Measurements from ENCODE around the gene CFD. TPM values are rescaled to one million over a fixed set of nuclear protein-coding genes. Genes with fewer than 3 reads are reported as not detected.
"Not testable (repeated sequence)": the region's sequence is repeated elsewhere in the genome, so short reads cannot be mapped to it uniquely, and the experiment has no call there.

CFD gene
- total RNA-seq, 4 donors from 2014 or later: 52.2 to 883 (median 129) TPM

DNA sequence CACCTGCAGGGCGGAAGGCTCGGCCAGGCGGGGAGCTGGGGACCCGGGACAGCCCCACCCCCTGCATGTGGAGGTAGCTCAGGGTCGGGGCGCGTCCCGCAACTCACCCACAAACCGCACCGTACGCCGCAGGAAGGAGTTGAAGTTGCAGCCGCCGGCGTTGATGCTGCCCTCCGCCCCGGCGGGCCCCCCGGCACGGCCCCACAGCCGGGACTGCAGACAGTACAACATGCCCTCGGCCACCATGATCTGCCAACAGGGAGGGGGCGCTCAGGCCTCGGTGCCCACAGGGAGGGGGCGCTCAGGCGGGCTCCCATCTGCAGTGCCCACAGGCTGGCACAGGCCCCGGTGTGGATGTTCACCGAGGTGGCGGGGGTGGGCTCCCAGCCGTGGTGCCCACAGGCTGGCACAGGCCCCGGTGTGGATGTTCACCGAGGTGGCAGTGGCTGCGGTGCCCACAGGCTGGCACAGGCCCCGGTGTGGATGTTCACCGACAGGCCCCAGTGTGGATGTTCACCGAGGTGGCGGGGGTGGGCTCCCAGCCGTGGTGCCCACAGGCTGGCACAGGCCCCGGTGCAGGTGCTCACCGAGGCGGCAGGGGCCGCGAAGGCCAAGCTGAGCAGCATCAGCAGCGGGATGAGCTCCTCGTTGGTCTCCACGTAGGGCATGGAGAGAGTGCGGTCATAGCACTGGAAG, 44.2 kb upstream of the CFD start:
- no peaks in the 10 kb centered on the region for H3K27me3 ChIP-seq
- no peak overlapping the region for H3K4me3 ChIP-seq
- H3K27ac ChIP-seq: no peak overlapping the region
- intact Hi-C loops (cut with DNase I): no loop called here
- DNase-seq: no peak
- TF ChIP-seq CTCF (IDR thresholded peaks at IDR 0.05) (no peak), POLR2A (IDR thresholded peaks at IDR 0.05) (no peak)
- H3K9me3 ChIP-seq: no peaks in the 10 kb centered on the region
- no peaks in the 10 kb centered on the region for H3K4me1 ChIP-seq
- WGBS, 2 donors: 86% methylated on average over 21 of the region's 47 CpGs; no CpG with 5 or more reads in 1 of the 2 donors
- peaks cover 10 to 38% (median 21%) of the 10 kb centered on the region in 3 donors for H3K36me3 ChIP-seq

DNA sequence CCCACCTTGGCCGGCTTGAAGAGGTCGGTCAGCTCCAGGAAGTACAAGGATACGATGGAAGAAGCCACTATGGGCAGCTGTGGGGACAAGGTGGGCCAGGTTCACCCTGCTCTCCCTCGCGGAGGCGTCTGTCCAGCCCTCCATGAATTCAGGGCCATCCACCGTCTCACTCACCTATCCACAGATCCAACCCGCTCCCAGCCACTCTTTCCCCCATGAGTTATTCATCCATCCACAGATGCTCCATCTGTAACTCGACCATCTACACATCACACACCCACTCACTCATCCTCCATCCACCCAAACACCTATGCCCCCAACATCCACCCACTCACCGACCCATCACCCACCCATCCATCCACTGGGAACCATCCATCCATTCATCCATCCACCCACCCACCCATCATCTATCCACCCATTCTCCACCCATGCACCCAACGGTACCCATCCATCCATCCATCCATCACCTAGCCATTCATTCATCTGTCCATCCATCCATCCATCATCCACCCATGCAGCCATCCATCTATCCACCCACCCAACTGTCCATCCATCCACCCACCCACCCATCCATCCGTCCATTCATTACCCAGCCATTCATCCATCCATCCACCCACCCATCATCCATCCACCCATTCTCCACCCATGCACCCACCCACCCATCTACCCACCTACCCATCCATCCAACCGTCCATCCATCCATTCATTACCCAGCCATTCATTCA, 43.5 kb upstream of the CFD start:
- H3K4me3 ChIP-seq: no peak overlapping the region
- no peak for DNase-seq
- H3K9me3 ChIP-seq: no peaks in the 10 kb centered on the region
- WGBS, 2 donors: 92 to 96% methylated on average over 11 to 12 of the region's 13 CpGs
- no peaks in the 10 kb centered on the region for H3K4me1 ChIP-seq
- H3K36me3 ChIP-seq: peaks cover 4 to 31% (median 14%) of the 10 kb centered on the region in 3 donors
- H3K27me3 ChIP-seq: peaks cover 0 to 3% (median 0%) of the 10 kb centered on the region in 4 donors
- intact Hi-C loops (cut with DNase I): no loop called here
- H3K27ac ChIP-seq: no peak overlapping the region
- TF ChIP-seq CTCF (IDR thresholded peaks at IDR 0.05) (no peak), POLR2A (IDR thresholded peaks at IDR 0.05) (no peak)

- Histone ChIP-seq H3K27ac (no peak overlapping the region), H3K27me3 (peaks cover 0 to 9% (median 2%) of the 10 kb centered on the region in 4 donors), H3K9me3 (no peaks in the 10 kb centered on the region), H3K36me3 (peaks cover 0 to 26% (median 8%) of the 10 kb centered on the region in 3 donors), H3K4me1 (peaks cover 0 to 4% (median 3%) of the 10 kb centered on the region in 3 donors), H3K4me3 (no peak overlapping the region)
- no peak for DNase-seq
- 89 to 91% methylated on average over 2 of the region's 2 CpGs for WGBS, 2 donors
- TF ChIP-seq POLR2A (IDR thresholded peaks at IDR 0.05): no peak
- TF ChIP-seq CTCF (IDR thresholded peaks at IDR 0.05): no peak
- intact Hi-C loops (cut with DNase I): no loop called here
Observed at GRCh38 chr19:816500-816857, 43.0 kb upstream of the CFD start.

- H3K4me3 ChIP-seq; H3K36me3 ChIP-seq; intact Hi-C loops (cut with DNase I); DNase-seq; H3K9me3 ChIP-seq; H3K27ac ChIP-seq: not testable (repeated sequence)
- H3K4me1 ChIP-seq: peaks cover 0 to 16% (median 13%) of the 10 kb centered on the region in 3 donors
- 90 to 98% methylated on average over 5 of the region's 5 CpGs for WGBS, 2 donors
- peaks cover 0 to 38% (median 11%) of the 10 kb centered on the region in 4 donors for H3K27me3 ChIP-seq
Observed at GRCh38 chr19:820212-820611, 39.3 kb upstream of the CFD start.

- intact Hi-C loops (cut with DNase I): no loop called here
- TF ChIP-seq CTCF (IDR thresholded peaks at IDR 0.05): no peak
- no peak for TF ChIP-seq POLR2A (IDR thresholded peaks at IDR 0.05)
- Histone ChIP-seq H3K4me1 (peaks cover 0 to 16% (median 13%) of the 10 kb centered on the region in 3 donors), H3K9me3 (no peaks in the 10 kb centered on the region), H3K4me3 (peak overlapping the region in 2 of 4 donors; percentile 40 to 55), H3K36me3 (no peaks in the 10 kb centered on the region), H3K27me3 (peaks cover 0 to 48% (median 11%) of the 10 kb centered on the region in 4 donors), H3K27ac (no peak overlapping the region)
- WGBS, 2 donors: 0% methylated on average over 2 of the region's 64 CpGs; no CpG with 5 or more reads in 1 of the 2 donors
- no peak for DNase-seq
Observed at GRCh38 chr19:821231-821824, 38.1 kb upstream of the CFD start.

Data from esophagus squamous epithelium (tissue), 5 donors.